Loucy (cell line): Measurements from ENCODE around the gene PCMTD2.

ENCODE experiments used
- H2AFZ ChIP-seq: fragments of 200-600 bp; sonication (generic); 2 replicates; pipeline ENCODE4 v1.6.0; 2016; ENCODE audit warnings: antibody characterized with exemption, mild to moderate bottlenecking, low read length, moderate library complexity
- H3F3A ChIP-seq: fragments of 200-600 bp; 2 replicates; pipeline ENCODE4 v1.6.0; 2016; ENCODE audit warnings: antibody characterized with exemption, low read depth, mild to moderate bottlenecking
- H3K27me3 ChIP-seq: fragments of 200-600 bp; sonication (generic); 2 replicates; pipeline ENCODE4 v1.6.1; 2014; ENCODE audit warnings: low read length, mild to moderate bottlenecking; ENCODE audit not compliant: insufficient read depth, poor library complexity, severe bottlenecking
- H3K36me3 ChIP-seq: fragments of 200-600 bp; sonication (generic); 2 replicates; pipeline ENCODE4 v1.6.1; 2016; ENCODE audit warnings: low read length; ENCODE audit not compliant: insufficient read depth
- H3K4me1 ChIP-seq: fragments of 200-600 bp; sonication (generic); 2 replicates; pipeline ENCODE4 v1.5.1; 2014; ENCODE audit warnings: low read length, mild to moderate bottlenecking; ENCODE audit not compliant: insufficient read depth, poor library complexity, severe bottlenecking
- H3K4me2 ChIP-seq: fragments of 200-600 bp; sonication (generic); 2 replicates; pipeline ENCODE4 v1.6.0; 2014; ENCODE audit warnings: antibody characterized with exemption, low read length, low read depth, mild to moderate bottlenecking; ENCODE audit not compliant: poor library complexity, severe bottlenecking
- H3K4me3 ChIP-seq: fragments of 200-600 bp; sonication (generic); 2 replicates; pipeline ENCODE4 v1.5.1; 2014; ENCODE audit warnings: low read length, mild to moderate bottlenecking, mixed read lengths; ENCODE audit not compliant: poor library complexity, severe bottlenecking
- H3K79me2 ChIP-seq: fragments of 200-600 bp; sonication (generic); 2 replicates; pipeline ENCODE4 v1.6.1; 2014; ENCODE audit warnings: low read length; ENCODE audit not compliant: insufficient read depth
- H3K9ac ChIP-seq: fragments of 200-600 bp; sonication (generic); 2 replicates; pipeline ENCODE4 v1.6.0; 2014; ENCODE audit warnings: mild to moderate bottlenecking, low read depth, low read length, moderate library complexity; ENCODE audit not compliant: poor library complexity, severe bottlenecking
- H3K9me2 ChIP-seq: fragments of 200-600 bp; sonication (generic); replicated peaks from 2 replicates; pipeline ENCODE4 v1.6.1; 2016; ENCODE audit warnings: low read depth, low read length, mixed read lengths
- H3K9me3 ChIP-seq: fragments of 200-600 bp; sonication (generic); 2 replicates; pipeline ENCODE4 v1.6.1; 2014; ENCODE audit warnings: mild to moderate bottlenecking, antibody characterized with exemption, low read length, low read depth; ENCODE audit not compliant: insufficient read depth
- H4K20me1 ChIP-seq: fragments of 200-600 bp; sonication (generic); 2 replicates; pipeline ENCODE4 v1.6.0; 2014; ENCODE audit warnings: antibody characterized with exemption, low read length, mild to moderate bottlenecking; ENCODE audit not compliant: insufficient read depth, poor library complexity, severe bottlenecking
- EZH2phosphoT487 ChIP-seq: fragments of 200-600 bp; IDR thresholded peaks from 2 replicates; pipeline ENCODE4 v1.6.1; 2018; ENCODE audit warnings: antibody characterized with exemption, mild to moderate bottlenecking, moderate library complexity, borderline replicate concordance
- TF ChIP-seq, protein P1 (sequence below): fragments of 200-600 bp; sonication (generic); conservative IDR thresholded peaks from 2 replicates; pipeline ENCODE4 v1.5.1; 2014; ENCODE audit warnings: mild to moderate bottlenecking, antibody characterized with exemption, low read length

PCMTD2 gene

DNA sequence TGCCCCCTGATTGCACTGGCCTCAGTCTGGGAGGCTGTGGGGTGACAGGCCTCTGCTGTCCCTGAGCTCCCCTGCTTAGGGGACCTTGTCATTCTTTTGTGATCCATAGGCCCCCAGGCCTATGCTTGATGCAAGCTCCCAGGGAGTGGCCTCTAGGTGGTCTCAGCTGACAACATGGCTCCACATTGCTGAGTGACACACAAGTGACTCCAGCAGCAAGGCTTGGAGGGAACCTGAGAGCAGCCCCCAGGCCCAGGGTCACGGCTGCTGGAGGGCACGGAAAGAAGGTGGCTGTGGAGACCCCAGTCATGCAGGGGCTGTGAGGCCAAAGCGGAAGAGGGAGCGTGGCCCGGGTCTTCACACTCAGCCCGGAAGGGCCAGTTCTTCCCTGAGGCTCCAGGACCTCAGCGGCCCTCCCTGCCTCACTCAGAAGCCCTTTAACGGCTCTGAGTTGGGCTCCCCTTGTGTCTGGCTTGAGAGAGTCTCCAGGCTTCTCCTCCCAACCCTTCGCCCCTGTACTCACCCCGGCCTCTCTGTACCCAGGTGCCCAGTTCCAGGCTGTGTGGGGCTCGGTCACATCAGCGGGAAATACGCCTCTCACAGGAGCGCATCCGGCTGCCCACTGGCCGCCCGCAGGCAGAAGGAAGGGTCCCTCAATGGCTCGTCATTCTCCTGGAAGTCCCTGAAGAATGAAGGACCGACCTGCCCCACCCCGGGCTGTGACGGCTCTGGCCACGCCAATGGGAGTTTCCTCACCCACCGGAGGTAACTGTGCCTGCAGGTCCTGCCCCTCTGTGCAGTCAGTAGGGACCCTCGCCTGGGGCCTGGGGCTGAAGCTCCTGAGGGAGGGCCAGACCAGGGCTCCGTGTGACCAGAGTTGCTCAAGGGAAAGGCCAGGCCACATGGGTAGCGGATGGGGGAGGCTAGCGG is 23.7 kb upstream of the PCMTD2 start:
- no peaks in the 10 kb centered on the region for H3K9me2 ChIP-seq
- no peaks in the 10 kb centered on the region for H3K36me3 ChIP-seq
- H3K27me3 ChIP-seq = no peaks in the 10 kb centered on the region
- H3K4me2 ChIP-seq = no peak overlapping the region
- H3K9ac ChIP-seq = no peak overlapping the region
- no peak overlapping the region for H2AFZ ChIP-seq
- no peaks in the 10 kb centered on the region for H3F3A ChIP-seq
- no peaks in the 10 kb centered on the region for H4K20me1 ChIP-seq
- no peak overlapping the region for H3K4me3 ChIP-seq
- TF ChIP-seq EZH2phosphoT487 = no peak
- TF ChIP-seq, protein P1, sequence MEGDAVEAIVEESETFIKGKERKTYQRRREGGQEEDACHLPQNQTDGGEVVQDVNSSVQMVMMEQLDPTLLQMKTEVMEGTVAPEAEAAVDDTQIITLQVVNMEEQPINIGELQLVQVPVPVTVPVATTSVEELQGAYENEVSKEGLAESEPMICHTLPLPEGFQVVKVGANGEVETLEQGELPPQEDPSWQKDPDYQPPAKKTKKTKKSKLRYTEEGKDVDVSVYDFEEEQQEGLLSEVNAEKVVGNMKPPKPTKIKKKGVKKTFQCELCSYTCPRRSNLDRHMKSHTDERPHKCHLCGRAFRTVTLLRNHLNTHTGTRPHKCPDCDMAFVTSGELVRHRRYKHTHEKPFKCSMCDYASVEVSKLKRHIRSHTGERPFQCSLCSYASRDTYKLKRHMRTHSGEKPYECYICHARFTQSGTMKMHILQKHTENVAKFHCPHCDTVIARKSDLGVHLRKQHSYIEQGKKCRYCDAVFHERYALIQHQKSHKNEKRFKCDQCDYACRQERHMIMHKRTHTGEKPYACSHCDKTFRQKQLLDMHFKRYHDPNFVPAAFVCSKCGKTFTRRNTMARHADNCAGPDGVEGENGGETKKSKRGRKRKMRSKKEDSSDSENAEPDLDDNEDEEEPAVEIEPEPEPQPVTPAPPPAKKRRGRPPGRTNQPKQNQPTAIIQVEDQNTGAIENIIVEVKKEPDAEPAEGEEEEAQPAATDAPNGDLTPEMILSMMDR = no peak
- H3K4me1 ChIP-seq = peaks cover 3% of the 10 kb centered on the region
- H3K79me2 ChIP-seq = no peaks in the 10 kb centered on the region
- peaks cover 8% of the 10 kb centered on the region; the same call in 1 of the 2 replicates for H3K9me3 ChIP-seq

DNA sequence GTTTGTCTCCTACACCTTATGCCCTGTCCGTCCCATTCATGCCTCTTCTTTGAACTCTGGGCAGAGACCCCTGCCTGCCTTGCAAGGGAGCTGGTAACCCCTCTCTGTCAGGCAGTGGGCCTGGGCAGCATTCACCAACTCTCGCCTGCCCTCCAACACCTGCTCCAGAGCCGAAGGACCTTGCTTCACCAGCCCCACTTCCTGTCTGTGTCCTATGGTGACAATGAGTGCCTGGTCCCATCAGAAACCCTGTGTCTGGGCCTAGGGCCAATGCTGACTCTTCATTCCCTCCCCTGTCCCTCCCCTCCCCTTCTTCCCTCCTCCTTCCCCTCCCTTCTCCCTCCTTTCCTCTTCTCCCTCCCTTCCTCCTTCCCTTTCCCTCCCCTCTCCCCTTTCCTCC is 22.8 kb upstream of the PCMTD2 start:
- Histone ChIP-seq H3K9ac (no peak overlapping the region), H3F3A (no peaks in the 10 kb centered on the region), H3K27me3 (no peaks in the 10 kb centered on the region), H3K9me3 (peaks cover 12% of the 10 kb centered on the region; the same call in 1 of the 2 replicates), H3K4me2 (no peak overlapping the region), H2AFZ (no peak overlapping the region), H4K20me1 (no peaks in the 10 kb centered on the region), H3K4me1 (peaks cover 3% of the 10 kb centered on the region), H3K9me2 (no peaks in the 10 kb centered on the region), H3K36me3 (no peaks in the 10 kb centered on the region), H3K4me3 (no peak overlapping the region), H3K79me2 (no peaks in the 10 kb centered on the region)
- TF ChIP-seq, protein P1 = no peak
- no peak for TF ChIP-seq EZH2phosphoT487

DNA sequence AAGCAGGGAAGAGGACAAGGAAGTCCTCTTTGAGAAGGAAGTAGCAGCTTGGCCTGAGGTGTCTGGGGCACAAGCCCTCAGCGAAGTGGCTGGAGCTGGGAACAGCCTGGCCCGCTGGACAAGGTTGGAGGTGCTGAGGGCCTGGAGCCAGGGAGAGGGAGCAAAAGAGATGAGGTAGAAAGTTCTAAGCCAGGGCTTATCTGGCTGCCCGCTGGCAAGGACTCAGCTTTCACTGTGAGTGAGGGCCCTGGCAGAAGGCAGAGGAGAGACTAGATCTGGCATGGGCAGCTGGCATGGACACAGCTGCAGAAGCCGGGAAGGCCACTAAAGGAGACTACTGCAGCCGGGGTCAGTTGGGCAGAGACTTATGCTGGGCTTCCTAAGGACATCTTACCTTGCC is 21.8 kb upstream of the PCMTD2 start:
- no peak overlapping the region for H3K9ac ChIP-seq
- TF ChIP-seq, protein P1 = no peak
- no peak for TF ChIP-seq EZH2phosphoT487
- no peak overlapping the region for H3K4me3 ChIP-seq
- peaks cover 12% of the 10 kb centered on the region; the same call in 1 of the 2 replicates for H3K9me3 ChIP-seq
- no peaks in the 10 kb centered on the region for H3K36me3 ChIP-seq
- no peaks in the 10 kb centered on the region for H3K9me2 ChIP-seq
- H3F3A ChIP-seq = no peaks in the 10 kb centered on the region
- no peaks in the 10 kb centered on the region for H4K20me1 ChIP-seq
- H3K27me3 ChIP-seq = no peaks in the 10 kb centered on the region
- H3K79me2 ChIP-seq = no peaks in the 10 kb centered on the region
- peak overlapping the region; percentile 9 for H3K4me2 ChIP-seq
- H2AFZ ChIP-seq = no peak overlapping the region
- peaks cover 3% of the 10 kb centered on the region for H3K4me1 ChIP-seq
